Stimulated activated CD8-positive, alpha-beta memory T cell treated with anti-CD3 and anti-CD28 coated beads, Interleukin-15, amount 100 ng/mL, for 1 hour (primary cell): ENCODE results near the gene LHFPL4.

ENCODE experiments used
- DNase-seq: peaks from one replicate; pipeline ENCODE4 v3.0.0-alpha.2; 2020; ENCODE audit warnings: low read depth

Gene LHFPL4

GRCh38 chr3:9473496-9474065 lies 80.0 kb downstream of the LHFPL4 start:
- DNase-seq, result no peak

GRCh38 chr3:9469986-9470385 lies 83.6 kb downstream of the LHFPL4 start:
- no peak for DNase-seq

- no peak for DNase-seq
Measured at GRCh38 chr3:9468460-9468859, 85.2 kb downstream of the LHFPL4 start.

- DNase-seq, result no peak
Measured at GRCh38 chr3:9467451-9467850, 86.2 kb downstream of the LHFPL4 start.

GRCh38 chr3:9455596-9456131 lies 98.0 kb downstream of the LHFPL4 start:
- no peak for DNase-seq

GRCh38 chr3:9452417-9452816 lies 101.2 kb downstream of the LHFPL4 start:
- DNase-seq, result no peak

GRCh38 chr3:9450991-9451390 lies 102.6 kb downstream of the LHFPL4 start:
- DNase-seq, result no peak

GRCh38 chr3:9450126-9450525 lies 103.5 kb downstream of the LHFPL4 start:
- DNase-seq, result no peak

GRCh38 chr3:9448643-9449042 lies 105.0 kb downstream of the LHFPL4 start:
- DNase-seq, result no peak
